Measurements from ENCODE around the gene C3orf33. TPM values are rescaled to one million over a fixed set of nuclear protein-coding genes. Genes with fewer than 3 reads are reported as not detected.

Gene C3orf33
- total RNA-seq, 1 donor = 7.8 TPM

GRCh38 chr3:155743606-155744005 lies 62.5 kb downstream of the C3orf33 start:
- DNase-seq (ENCODE audit: low read depth) = no peak
- TF ChIP-seq, protein P1, sequence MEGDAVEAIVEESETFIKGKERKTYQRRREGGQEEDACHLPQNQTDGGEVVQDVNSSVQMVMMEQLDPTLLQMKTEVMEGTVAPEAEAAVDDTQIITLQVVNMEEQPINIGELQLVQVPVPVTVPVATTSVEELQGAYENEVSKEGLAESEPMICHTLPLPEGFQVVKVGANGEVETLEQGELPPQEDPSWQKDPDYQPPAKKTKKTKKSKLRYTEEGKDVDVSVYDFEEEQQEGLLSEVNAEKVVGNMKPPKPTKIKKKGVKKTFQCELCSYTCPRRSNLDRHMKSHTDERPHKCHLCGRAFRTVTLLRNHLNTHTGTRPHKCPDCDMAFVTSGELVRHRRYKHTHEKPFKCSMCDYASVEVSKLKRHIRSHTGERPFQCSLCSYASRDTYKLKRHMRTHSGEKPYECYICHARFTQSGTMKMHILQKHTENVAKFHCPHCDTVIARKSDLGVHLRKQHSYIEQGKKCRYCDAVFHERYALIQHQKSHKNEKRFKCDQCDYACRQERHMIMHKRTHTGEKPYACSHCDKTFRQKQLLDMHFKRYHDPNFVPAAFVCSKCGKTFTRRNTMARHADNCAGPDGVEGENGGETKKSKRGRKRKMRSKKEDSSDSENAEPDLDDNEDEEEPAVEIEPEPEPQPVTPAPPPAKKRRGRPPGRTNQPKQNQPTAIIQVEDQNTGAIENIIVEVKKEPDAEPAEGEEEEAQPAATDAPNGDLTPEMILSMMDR (IDR thresholded peaks at IDR 0.05; ENCODE audit: insufficient read depth, low read depth, low read length) = no peak
- peak overlapping the region; percentile 64 for H3K4me3 ChIP-seq (ENCODE audit: low read depth, low read length)

DNA sequence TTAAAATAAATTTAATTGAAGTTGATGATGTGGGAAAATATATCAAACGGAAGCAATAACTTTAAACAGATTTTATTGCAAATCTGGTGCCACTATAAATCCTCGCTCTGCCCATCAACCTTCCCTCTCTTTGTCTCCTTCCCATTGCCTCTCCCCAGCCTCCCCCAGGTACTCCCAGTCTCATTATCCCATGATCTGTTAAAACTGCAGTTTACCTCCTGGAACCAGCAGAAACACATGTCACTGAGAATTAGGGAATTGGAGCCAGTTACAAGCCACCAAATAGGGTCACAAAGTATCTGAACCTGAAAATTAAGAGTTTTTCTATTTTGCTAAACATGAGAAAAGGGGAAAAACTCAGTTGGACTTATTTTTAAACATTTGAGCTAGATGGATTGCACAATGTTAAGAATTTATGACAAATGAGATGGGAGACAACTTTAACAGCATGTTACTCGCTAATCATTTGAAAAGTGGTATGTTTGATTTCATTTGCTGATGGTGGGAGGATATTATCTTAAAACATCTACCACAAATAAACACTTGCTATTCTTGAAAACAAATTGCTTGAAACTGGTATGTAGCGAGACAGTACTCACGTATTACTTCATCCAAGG lies 63.6 kb downstream of the C3orf33 start:
- H3K4me3 ChIP-seq (ENCODE audit: low read depth, low read length) = no peak overlapping the region
- TF ChIP-seq, protein P1 (IDR thresholded peaks at IDR 0.05; ENCODE audit: insufficient read depth, low read depth, low read length) = no peak
- peak; percentile 30 for DNase-seq (ENCODE audit: low read depth)

DNA sequence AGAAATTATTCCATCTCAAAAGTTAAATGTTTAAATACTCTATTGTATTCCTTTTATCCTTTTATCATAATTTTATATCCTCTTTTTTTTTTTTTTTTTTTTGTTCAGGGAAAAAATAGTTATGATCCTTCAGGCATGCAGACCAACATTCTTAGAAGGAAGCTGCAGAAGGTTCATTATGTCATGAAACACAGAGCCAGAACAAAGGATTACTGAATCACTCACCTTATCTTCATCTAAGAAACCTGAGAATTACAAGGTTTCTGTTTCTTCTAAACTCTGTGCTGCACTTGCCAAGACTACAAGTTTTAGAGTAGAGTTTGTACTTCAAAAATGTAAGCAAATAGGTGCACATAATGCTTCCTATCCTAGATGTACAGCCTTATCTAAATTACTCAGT lies 64.5 kb downstream of the C3orf33 start:
- TF ChIP-seq, protein P1 (IDR thresholded peaks at IDR 0.05; ENCODE audit: insufficient read depth, low read depth, low read length) = no peak
- no peak for DNase-seq (ENCODE audit: low read depth)
- H3K4me3 ChIP-seq (ENCODE audit: low read depth, low read length) = no peak overlapping the region

- TF ChIP-seq, protein P1 (IDR thresholded peaks at IDR 0.05; ENCODE audit: insufficient read depth, low read depth, low read length) = no peak
- no peak for DNase-seq (ENCODE audit: low read depth)
- H3K4me3 ChIP-seq (ENCODE audit: low read depth, low read length) = no peak overlapping the region
Measured at GRCh38 chr3:155741101-155741500, 65.0 kb downstream of the C3orf33 start.

DNA sequence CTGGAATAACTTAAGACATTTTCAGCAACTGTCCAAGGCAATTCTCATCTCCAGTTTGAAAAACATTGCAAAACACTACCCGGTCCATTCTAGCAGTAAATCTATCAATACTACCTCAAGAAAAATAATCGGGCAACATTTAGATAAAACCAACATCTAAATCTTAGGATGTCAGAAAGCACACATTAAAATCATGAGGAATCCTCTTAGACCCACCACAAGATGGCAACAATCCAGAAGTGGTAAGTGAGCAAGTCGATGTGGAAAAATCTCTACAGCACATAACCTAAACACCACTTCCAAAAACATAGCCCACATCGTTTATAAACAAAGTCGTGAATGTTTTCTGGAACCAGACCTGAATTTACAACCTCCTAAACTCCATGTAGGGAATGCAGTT lies 66.9 kb downstream of the C3orf33 start:
- peak; percentile 33 for DNase-seq (ENCODE audit: low read depth)
- TF ChIP-seq, protein P1 (IDR thresholded peaks at IDR 0.05; ENCODE audit: insufficient read depth, low read depth, low read length) = no peak

GRCh38 chr3:155738580-155739076 lies 67.5 kb downstream of the C3orf33 start:
- DNase-seq (ENCODE audit: low read depth) = no peak
- TF ChIP-seq, protein P1 (IDR thresholded peaks at IDR 0.05; ENCODE audit: insufficient read depth, low read depth, low read length) = no peak
- no peak overlapping the region for H3K4me3 ChIP-seq (ENCODE audit: low read depth, low read length)

More for the DNA sequence above, 66.9 kb downstream of the C3orf33 start:
- no peak overlapping the region for H3K4me3 ChIP-seq (ENCODE audit: low read depth, low read length)

All from fibroblast of villous mesenchyme (primary cell).